ENCODE results near the gene RIOK1. TPM values are rescaled to one million over a fixed set of nuclear protein-coding genes. Genes with fewer than 3 reads are reported as not detected.

Gene RIOK1
- total and polyA plus RNA-seq, 9 donors = 11.2 to 33.2 (median 18.3) TPM

DNA sequence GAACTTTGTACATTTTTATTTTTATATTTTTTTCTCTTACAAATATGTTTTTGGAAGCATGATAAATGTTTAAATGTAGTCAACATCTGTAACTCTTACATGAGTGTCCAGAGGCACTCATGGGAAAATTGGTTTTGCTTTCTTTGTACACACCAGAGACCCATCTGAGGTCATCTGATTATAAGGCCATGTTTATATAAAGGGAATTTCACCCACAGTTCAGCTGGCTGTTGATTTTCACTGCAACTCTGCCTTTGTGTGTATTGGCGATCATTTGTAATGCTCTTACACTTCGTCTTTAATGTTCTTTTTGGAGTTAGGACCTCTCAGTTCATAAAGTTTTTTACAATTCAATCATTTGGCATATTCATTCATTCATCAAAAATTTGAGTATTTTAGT, 28.1 kb downstream of the RIOK1 start:
- intact Hi-C loops (cut with DNase I) = no loop called here

GRCh38 chr6:7418238-7418905, 28.8 kb downstream of the RIOK1 start:
- intact Hi-C loops (cut with DNase I) = no loop called here

More for the DNA sequence above, 28.1 kb downstream of the RIOK1 start:
- H3K9me3 ChIP-seq = no peaks in the 10 kb centered on the region
- H3K36me3 ChIP-seq = no peaks in the 10 kb centered on the region
- WGBS, 3 donors = 89 to 91% (median 89%) methylated on average over 2 of the region's 2 CpGs
- H3K27ac ChIP-seq = no peak overlapping the region
- no peaks in the 10 kb centered on the region for H3K27me3 ChIP-seq
- H3K4me3 ChIP-seq = no peak overlapping the region
- H3K4me1 ChIP-seq (ENCODE audit: insufficient read depth) = no peaks in the 10 kb centered on the region
- no peak for TF ChIP-seq CTCF (IDR thresholded peaks at IDR 0.05)
- TF ChIP-seq EP300 (IDR thresholded peaks at IDR 0.05) = no peak
- TF ChIP-seq POLR2A (IDR thresholded peaks at IDR 0.05) = no peak
- DNase-seq = no peak

GRCh38 chr6:7419065-7419464, 29.5 kb downstream of the RIOK1 start:
- no peak for DNase-seq
- H3K27me3 ChIP-seq = no peaks in the 10 kb centered on the region
- intact Hi-C loops (cut with DNase I) = no loop called here
- H3K4me3 ChIP-seq = no peak overlapping the region
- no peaks in the 10 kb centered on the region for H3K9me3 ChIP-seq
- H3K36me3 ChIP-seq = no peaks in the 10 kb centered on the region
- WGBS, 3 donors = 31 to 51% (median 50%) methylated on average over 1 of the region's 1 CpG
- no peaks in the 10 kb centered on the region for H3K4me1 ChIP-seq (ENCODE audit: insufficient read depth)
- no peak overlapping the region for H3K27ac ChIP-seq
- TF ChIP-seq POLR2A (IDR thresholded peaks at IDR 0.05) (no peak), CTCF (IDR thresholded peaks at IDR 0.05) (no peak), EP300 (IDR thresholded peaks at IDR 0.05) (no peak)

More at GRCh38 chr6:7418238-7418905, 28.8 kb downstream of the RIOK1 start:
- no peak for TF ChIP-seq EP300 (IDR thresholded peaks at IDR 0.05)
- no peak for TF ChIP-seq CTCF (IDR thresholded peaks at IDR 0.05)
- TF ChIP-seq POLR2A (IDR thresholded peaks at IDR 0.05) = no peak
- H3K9me3 ChIP-seq = no peaks in the 10 kb centered on the region
- no peaks in the 10 kb centered on the region for H3K36me3 ChIP-seq
- no peak for DNase-seq
- no peaks in the 10 kb centered on the region for H3K4me1 ChIP-seq (ENCODE audit: insufficient read depth)
- no peak overlapping the region for H3K4me3 ChIP-seq
- H3K27ac ChIP-seq = no peak overlapping the region
- no peaks in the 10 kb centered on the region for H3K27me3 ChIP-seq
- 79 to 82% (median 80%) methylated on average over 6 of the region's 6 CpGs for WGBS, 3 donors

- Histone ChIP-seq H3K27me3 (no peaks in the 10 kb centered on the region), H3K9me3 (no peaks in the 10 kb centered on the region), H3K36me3 (no peaks in the 10 kb centered on the region), H3K4me3 (no peak overlapping the region), H3K27ac (no peak overlapping the region), H3K4me1 (ENCODE audit: insufficient read depth) (no peaks in the 10 kb centered on the region)
- intact Hi-C loops (cut with DNase I) = no loop called here
- TF ChIP-seq POLR2A (IDR thresholded peaks at IDR 0.05) (no peak), EP300 (IDR thresholded peaks at IDR 0.05) (no peak), CTCF (IDR thresholded peaks at IDR 0.05) (no peak)
- DNase-seq = no peak
- WGBS, 3 donors = 89 to 96% (median 89%) methylated on average over 3 of the region's 3 CpGs
These were observed 31.5 kb downstream of the RIOK1 start for GRCh38 chr6:7421066-7421465.

All from ovary (tissue), 9 donors.